ENCODE data around the gene TM7SF3. TPM values are rescaled to one million over a fixed set of nuclear protein-coding genes. Genes with fewer than 3 reads are reported as not detected.
"Not testable (repeated sequence)": the region's sequence is repeated elsewhere in the genome, so short reads cannot be mapped to it uniquely, and the experiment has no call there.

TM7SF3 gene
- total RNA-seq, 1 donor from 2014 or later, result 119 TPM

- no peak for DNase-seq (ENCODE audit: low read depth)
These were observed 34.5 kb downstream of the TM7SF3 start for GRCh38 chr12:26979733-26980132.

DNA sequence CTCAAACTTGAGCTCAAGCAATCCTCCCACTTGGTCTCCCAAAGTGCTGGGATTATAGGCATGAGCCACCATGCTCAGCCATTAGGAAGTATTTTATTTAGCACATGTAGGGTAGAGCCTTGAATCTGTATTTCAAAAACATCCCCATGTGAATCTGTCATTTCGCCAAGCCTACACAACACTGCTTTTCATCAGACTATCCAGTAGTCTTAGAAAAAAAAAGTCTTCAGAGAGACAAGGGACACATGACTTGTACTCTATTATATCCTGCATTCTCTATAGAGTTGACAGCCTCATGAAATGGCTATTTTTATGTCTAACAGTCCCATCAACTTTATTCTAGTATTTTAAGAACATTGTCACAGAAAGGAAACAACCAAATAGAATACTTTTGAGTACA is 35.4 kb downstream of the TM7SF3 start:
- no peak for DNase-seq (ENCODE audit: low read depth)

- no peak for DNase-seq (ENCODE audit: low read depth)
These were observed 37.5 kb downstream of the TM7SF3 start for GRCh38 chr12:26976687-26977086.

DNA sequence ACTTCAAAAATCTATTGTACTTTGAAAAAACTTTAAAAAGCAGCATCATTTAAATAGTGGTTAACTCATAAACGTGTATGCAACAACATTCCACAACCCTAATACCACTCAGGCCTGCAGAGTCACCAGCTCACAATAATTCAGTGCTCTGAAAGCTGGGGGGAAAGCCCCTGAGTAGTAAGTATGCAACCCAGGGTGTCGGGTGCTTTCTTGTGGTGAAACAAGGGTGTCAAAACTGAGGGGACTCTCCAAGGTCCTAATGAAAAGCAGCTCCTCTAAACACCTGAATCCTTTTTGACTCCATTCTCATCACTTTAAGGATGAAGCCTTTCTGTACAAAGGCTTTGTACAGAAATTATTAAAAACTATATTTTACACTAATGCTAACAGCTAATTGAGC is 42.2 kb downstream of the TM7SF3 start:
- DNase-seq (ENCODE audit: low read depth), result no peak

GRCh38 chr12:26970136-26970535 is 44.0 kb downstream of the TM7SF3 start:
- DNase-seq (ENCODE audit: low read depth), result no peak

DNA sequence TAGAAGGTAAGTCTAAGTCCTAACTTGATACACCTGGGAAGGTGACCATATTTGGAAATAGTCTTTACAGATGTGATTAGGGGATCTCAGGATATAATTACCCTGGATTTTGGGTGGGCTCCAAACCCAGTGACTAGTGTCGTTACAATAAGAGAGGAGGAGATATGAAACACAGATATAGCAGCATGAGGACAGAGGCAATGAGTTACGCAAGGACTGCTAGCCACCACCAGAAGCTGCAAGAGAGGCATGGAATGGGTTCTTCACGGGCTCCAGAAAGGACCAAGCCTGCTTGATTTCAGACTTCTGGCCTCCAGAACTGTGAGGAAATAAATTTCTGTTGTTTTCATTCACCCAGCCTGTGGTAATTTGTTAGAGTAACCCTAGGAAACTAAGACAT is 47.3 kb downstream of the TM7SF3 start:
- no peak for DNase-seq (ENCODE audit: low read depth)

GRCh38 chr12:26963413-26963812 is 50.8 kb downstream of the TM7SF3 start:
- no peak for DNase-seq (ENCODE audit: low read depth)

DNA sequence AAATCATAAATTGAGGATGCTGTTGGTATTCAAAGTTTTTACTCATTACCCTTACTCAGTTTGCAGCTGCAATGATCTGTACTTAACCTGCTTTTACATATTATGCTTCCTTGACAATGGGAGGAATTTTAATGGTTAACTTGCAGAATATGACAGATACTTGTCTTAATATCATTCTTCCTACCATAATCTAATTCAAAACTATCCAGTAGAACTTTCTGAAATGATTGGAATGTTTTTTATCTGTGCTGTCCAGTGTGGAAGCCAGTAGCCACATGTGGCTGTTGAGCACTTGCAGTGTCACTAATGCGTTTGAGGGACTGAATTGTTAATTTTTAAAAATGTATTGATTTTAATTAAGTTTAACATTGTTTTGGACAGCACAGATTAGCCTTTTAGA is 52.4 kb downstream of the TM7SF3 start:
- no peak for DNase-seq (ENCODE audit: low read depth)

DNA sequence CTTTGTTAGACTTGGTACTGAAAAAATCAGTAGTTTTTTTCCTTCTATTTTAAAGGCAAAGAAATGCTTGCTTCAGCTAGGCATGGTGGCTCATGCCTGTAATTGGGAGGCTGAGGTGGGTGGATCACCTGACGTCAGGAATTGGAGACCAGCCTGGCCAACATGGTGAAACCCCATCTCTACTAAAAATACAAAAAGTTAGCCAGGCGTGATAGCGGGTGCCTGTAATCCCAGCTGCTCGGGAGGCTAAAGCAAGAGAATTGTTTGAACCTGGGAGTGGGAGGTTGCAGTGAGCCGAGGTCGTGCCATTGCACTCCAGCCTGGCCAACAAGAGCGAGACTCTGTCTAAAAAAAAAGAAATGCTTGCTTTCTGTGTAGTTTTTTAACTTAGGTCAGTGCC is 52.8 kb downstream of the TM7SF3 start:
- DNase-seq (ENCODE audit: low read depth), result not testable (repeated sequence)

GRCh38 chr12:26954027-26954426 is 60.2 kb downstream of the TM7SF3 start:
- DNase-seq (ENCODE audit: low read depth), result no peak

DNA sequence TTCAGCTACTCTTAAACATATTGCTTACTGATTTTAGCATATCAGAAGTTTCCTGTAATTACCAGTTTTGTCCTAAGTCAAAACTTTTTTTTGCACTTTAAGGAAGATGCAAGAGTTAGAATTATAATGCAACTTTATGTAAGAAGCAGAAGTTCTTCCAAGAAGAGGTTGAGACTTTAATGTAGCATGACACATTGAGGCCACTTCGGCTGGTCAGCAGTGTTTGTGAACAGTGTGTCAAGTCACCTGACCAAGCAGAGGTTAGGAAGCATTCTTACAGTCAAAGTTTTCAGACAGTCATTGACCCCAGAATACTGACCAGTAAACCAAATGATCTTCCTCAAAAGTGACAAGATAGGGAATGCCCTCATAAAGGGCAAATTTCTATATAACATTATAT is 60.7 kb downstream of the TM7SF3 start:
- peak; percentile 69 for DNase-seq (ENCODE audit: low read depth)

- DNase-seq (ENCODE audit: low read depth), result no peak
These were observed 65.9 kb downstream of the TM7SF3 start for GRCh38 chr12:26948309-26948708.

GRCh38 chr12:26941215-26941594 is 73.0 kb downstream of the TM7SF3 start:
- no peak for DNase-seq (ENCODE audit: low read depth)

GRCh38 chr12:26940516-26941214 is 73.5 kb downstream of the TM7SF3 start:
- no peak for DNase-seq (ENCODE audit: low read depth)

DNA sequence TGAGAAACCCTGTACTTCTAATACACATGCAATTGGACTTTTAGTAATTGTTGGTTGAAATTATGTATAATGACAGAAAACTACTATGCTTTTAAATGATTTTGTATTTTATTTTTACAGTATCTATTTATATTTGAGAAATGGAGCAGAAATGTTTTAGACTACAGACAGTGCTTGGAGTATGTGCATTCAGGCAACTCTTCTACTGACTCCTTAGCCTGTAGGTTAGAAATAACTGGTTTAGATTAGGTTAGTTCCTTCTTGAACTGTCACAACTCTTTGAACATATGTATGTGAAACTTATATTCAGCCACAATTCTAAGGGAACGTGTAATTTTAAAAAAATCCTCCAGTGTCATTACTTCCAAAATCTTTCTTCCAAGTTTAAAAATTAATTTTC is 74.2 kb downstream of the TM7SF3 start:
- DNase-seq (ENCODE audit: low read depth), result no peak

- DNase-seq (ENCODE audit: low read depth), result no peak
These were observed 74.9 kb downstream of the TM7SF3 start for GRCh38 chr12:26939192-26939832.

DNA sequence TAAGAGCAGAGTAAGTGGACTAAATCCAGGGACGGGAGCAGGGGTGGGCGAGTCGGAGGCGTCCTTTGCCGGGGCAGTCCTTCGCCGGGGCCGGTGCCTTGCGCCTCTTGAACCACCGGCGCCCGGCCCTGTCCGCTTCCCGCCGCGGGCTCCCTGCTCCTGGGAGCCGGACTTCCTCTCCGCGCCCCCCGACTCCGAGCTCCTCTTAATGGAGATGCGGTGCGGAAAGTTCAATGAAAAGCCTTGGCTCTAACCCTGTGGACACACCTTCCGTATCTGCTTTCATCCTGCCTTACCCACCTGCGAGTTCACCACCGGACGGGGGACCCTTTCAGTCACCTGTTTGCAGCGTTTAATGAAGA is 75.5 kb downstream of the TM7SF3 start:
- DNase-seq (ENCODE audit: low read depth), result no peak

GRCh38 chr12:26937863-26938700 is 76.1 kb downstream of the TM7SF3 start, which contains the start of the genes FGFR1OP2 and INTS13:
TSS of gene FGFR1OP2 (plus strand) at chr12:26938470. CDS start at chr12:26954159, 15,689 bp downstream.
TSS of gene INTS13 (minus strand) at chr12:26937981. CDS start at chr12:26936803, 1,178 bp downstream.
- DNase-seq (ENCODE audit: low read depth), result peak; percentile 95

GRCh38 chr12:26937443-26937862 is 76.7 kb downstream of the TM7SF3 start:
- DNase-seq (ENCODE audit: low read depth), result no peak

DNA sequence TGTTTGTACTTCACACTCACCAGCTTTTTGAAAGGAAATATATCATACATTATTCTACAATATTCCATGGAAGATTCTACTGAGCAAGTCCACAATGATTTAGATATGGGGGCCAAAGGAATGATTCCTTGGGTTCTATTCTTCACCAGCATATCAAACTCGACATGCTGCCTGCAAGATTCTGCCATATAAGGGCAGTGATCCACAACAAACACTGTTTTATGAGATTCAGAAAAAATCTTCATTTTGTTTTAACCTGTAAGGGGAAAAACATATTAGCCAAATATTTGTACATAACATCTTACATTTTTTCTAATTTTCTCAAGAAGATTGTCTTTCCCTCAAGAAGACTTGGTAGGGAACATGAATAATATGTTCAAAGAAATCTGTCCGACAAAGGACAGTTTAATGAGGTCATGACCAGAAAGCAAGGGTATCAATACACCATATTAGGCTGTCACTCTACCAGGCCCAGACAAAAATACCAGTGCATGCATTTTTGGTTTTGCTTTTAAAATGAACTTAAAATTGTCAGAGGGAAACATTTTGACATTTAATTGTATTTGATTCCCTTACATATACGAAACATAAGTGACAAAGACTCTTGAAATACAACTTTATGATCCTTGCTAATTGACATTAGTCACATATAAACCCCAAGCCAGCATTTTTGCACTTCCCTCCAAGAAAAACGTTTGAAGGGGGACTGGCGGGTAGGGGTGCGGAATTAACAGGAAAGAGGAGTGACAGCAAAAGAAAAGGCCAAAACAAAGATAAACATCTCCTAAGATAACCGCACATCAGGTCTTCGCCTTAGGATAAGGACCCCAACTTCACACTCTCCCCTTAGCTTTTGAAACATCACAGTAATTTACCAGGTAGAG is 77.4 kb downstream of the TM7SF3 start:
- DNase-seq (ENCODE audit: low read depth), result no peak

- no peak for DNase-seq (ENCODE audit: low read depth)
These were observed 78.4 kb downstream of the TM7SF3 start for GRCh38 chr12:26935636-26936378.
